ENCODE data around the gene NOX4. TPM values are rescaled to one million over a fixed set of nuclear protein-coding genes. Genes with fewer than 3 reads are reported as not detected.

Gene NOX4
- total and polyA plus RNA-seq, 8 donors = 0.28 to 2.8 (median 0.50) TPM; not detected in 3

GRCh38 chr11:89516496-89516895, 25.3 kb upstream of the NOX4 start:
- no peak overlapping the region for H3K4me3 ChIP-seq
- TF ChIP-seq POLR2AphosphoS5 (IDR thresholded peaks at IDR 0.05) = no peak
- TF ChIP-seq EP300 (IDR thresholded peaks at IDR 0.05) = no peak
- no peak for TF ChIP-seq CTCF (IDR thresholded peaks at IDR 0.05)
- no peak for TF ChIP-seq POLR2A (IDR thresholded peaks at IDR 0.05)
- H3K27ac ChIP-seq = no peak overlapping the region
- H3K27me3 ChIP-seq = no peaks in the 10 kb centered on the region
- no peak for DNase-seq
- H3K9me3 ChIP-seq = peaks cover 0 to 3% (median 0%) of the 10 kb centered on the region in 4 donors
- 56 to 68% (median 61%) methylated on average over 2 of the region's 2 CpGs for WGBS, 5 donors
- H3K4me1 ChIP-seq = no peaks in the 10 kb centered on the region
- H3K36me3 ChIP-seq = no peaks in the 10 kb centered on the region
- intact Hi-C loops (cut with DNase I; ENCODE audit: low total_unique reads) = no loop called here

GRCh38 chr11:89508544-89508943, 17.4 kb upstream of the NOX4 start:
- Histone ChIP-seq H3K36me3 (no peaks in the 10 kb centered on the region), H3K27ac (no peak overlapping the region), H3K27me3 (no peaks in the 10 kb centered on the region), H3K4me1 (no peaks in the 10 kb centered on the region), H3K9me3 (no peaks in the 10 kb centered on the region), H3K4me3 (no peak overlapping the region)
- 85 to 95% (median 93%) methylated on average over 5 of the region's 5 CpGs for WGBS, 5 donors
- DNase-seq = no peak
- intact Hi-C loops (cut with DNase I; ENCODE audit: low total_unique reads) = no loop called here
- TF ChIP-seq CTCF (IDR thresholded peaks at IDR 0.05) = no peak

- intact Hi-C loops (cut with DNase I; ENCODE audit: low total_unique reads) = no loop called here
- H3K27ac ChIP-seq = no peak overlapping the region
- H3K36me3 ChIP-seq = no peaks in the 10 kb centered on the region
- TF ChIP-seq EP300 (IDR thresholded peaks at IDR 0.05) = no peak
- no peak for TF ChIP-seq POLR2A (IDR thresholded peaks at IDR 0.05)
- TF ChIP-seq POLR2AphosphoS5 (IDR thresholded peaks at IDR 0.05) = no peak
- TF ChIP-seq CTCF (IDR thresholded peaks at IDR 0.05) = no peak
- H3K27me3 ChIP-seq = no peaks in the 10 kb centered on the region
- H3K4me1 ChIP-seq = no peaks in the 10 kb centered on the region
- DNase-seq = no peak
- no peaks in the 10 kb centered on the region for H3K9me3 ChIP-seq
- H3K4me3 ChIP-seq = no peak overlapping the region
- 87 to 93% (median 90%) methylated on average over 2 of the region's 2 CpGs for WGBS, 5 donors
Observed at GRCh38 chr11:89504270-89504669, 13.1 kb upstream of the NOX4 start.

- Histone ChIP-seq H3K27ac (no peak overlapping the region), H3K4me3 (no peak overlapping the region), H3K27me3 (no peaks in the 10 kb centered on the region), H3K9me3 (no peaks in the 10 kb centered on the region), H3K4me1 (no peaks in the 10 kb centered on the region), H3K36me3 (no peaks in the 10 kb centered on the region)
- WGBS, 5 donors = 77 to 85% (median 79%) methylated on average over 2 of the region's 2 CpGs
- intact Hi-C loops (cut with DNase I; ENCODE audit: low total_unique reads) = no loop called here
- DNase-seq = no peak
- TF ChIP-seq EP300 (IDR thresholded peaks at IDR 0.05) = no peak
- no peak for TF ChIP-seq CTCF (IDR thresholded peaks at IDR 0.05)
- no peak for TF ChIP-seq POLR2A (IDR thresholded peaks at IDR 0.05)
- TF ChIP-seq POLR2AphosphoS5 (IDR thresholded peaks at IDR 0.05) = no peak
Observed at GRCh38 chr11:89503422-89503821, 12.2 kb upstream of the NOX4 start.

Measured in stomach (tissue), 9 donors.